Colonic mucosa (tissue), 4 donors: ENCODE data around the gene RAB4B. TPM values are rescaled to one million over a fixed set of nuclear protein-coding genes. Genes with fewer than 3 reads are reported as not detected.

Experiments used
- DNase-seq: peaks from one replicate; pipeline ENCODE4 v3.0.0-alpha.2; 2020
- H3K27ac ChIP-seq: fragments of 200-600 bp; one replicate; pipeline ENCODE4 v1.8.0; 2021
- H3K27me3 ChIP-seq: fragments of 200-600 bp; one replicate; pipeline ENCODE4 v1.8.0; 2021
- H3K36me3 ChIP-seq: fragments of 200-600 bp; one replicate; pipeline ENCODE4 v1.8.0; 2021
- H3K4me1 ChIP-seq: fragments of 200-600 bp; one replicate; pipeline ENCODE4 v1.8.0; 2021; ENCODE audit warnings: mild to moderate bottlenecking
- H3K4me3 ChIP-seq: fragments of 200-600 bp; one replicate; pipeline ENCODE4 v1.8.0; 2021
- H3K9ac ChIP-seq, 2 donors: one replicate each; pipeline ENCODE4 v1.7.0; 2013; ENCODE audit warnings: control low read depth in 2 of 2, low read depth in 2 of 2, low read length in 2 of 2
- H3K9me3 ChIP-seq: fragments of 200-600 bp; one replicate; pipeline ENCODE4 v1.8.0; 2021
- intact Hi-C: fragments of 100-400 bp; cut with DNase I; formaldehyde crosslinking; loops from one replicate; pipeline ENCODE4 v1.14.1; 2022
- total RNA-seq, 2 donors: library from RNA; stranded (reverse); fragmentation: NEBNext Ultra II Directional in 1 of 2; extraction: Animal tissue kit (Norgen Biotek cat#: 25700) in 1 of 2; gene quantifications; one replicate each; pipeline ENCODE4 v1.2.1, GENCODE V29; 2021
- TF ChIP-seq, protein P1 (sequence below): fragments of 200-600 bp; IDR thresholded peaks from one replicate; pipeline ENCODE4 v1.8.0; 2022; ENCODE audit warnings: antibody characterized with exemption, mild to moderate bottlenecking
- donor health status: healthy.
- donor health status: DM: no; HTN: no; CAD: no.
- donor health status: DM: no; HTN: no; CAD: no.

The RAB4B gene
- total RNA-seq, 2 donors from 2014 or later, result 42.3 to 53.4 TPM

DNA sequence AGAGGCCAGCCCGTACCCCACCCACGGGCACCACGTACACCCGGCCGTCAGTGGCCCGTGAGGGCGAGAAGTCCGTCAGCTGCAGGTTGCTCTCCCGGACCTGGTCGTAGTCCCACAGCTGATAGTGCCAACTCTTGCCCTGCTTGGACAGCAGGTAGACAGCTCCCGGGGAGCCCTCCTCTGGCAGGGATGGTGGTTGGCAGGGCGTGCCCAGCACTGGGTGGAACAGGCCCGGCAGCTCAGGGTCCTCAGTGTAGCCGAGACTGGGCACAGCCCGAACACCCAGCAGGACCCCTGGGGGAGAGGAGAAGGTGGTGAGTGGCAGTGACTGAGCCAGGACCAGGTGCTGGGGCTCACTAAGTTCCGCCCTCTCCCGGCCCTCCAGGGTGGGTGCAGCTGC lies 35.6 kb upstream of the RAB4B start:
- H3K4me1 ChIP-seq, result no peaks in the 10 kb centered on the region
- no peaks in the 10 kb centered on the region for H3K27me3 ChIP-seq
- TF ChIP-seq, protein P1, sequence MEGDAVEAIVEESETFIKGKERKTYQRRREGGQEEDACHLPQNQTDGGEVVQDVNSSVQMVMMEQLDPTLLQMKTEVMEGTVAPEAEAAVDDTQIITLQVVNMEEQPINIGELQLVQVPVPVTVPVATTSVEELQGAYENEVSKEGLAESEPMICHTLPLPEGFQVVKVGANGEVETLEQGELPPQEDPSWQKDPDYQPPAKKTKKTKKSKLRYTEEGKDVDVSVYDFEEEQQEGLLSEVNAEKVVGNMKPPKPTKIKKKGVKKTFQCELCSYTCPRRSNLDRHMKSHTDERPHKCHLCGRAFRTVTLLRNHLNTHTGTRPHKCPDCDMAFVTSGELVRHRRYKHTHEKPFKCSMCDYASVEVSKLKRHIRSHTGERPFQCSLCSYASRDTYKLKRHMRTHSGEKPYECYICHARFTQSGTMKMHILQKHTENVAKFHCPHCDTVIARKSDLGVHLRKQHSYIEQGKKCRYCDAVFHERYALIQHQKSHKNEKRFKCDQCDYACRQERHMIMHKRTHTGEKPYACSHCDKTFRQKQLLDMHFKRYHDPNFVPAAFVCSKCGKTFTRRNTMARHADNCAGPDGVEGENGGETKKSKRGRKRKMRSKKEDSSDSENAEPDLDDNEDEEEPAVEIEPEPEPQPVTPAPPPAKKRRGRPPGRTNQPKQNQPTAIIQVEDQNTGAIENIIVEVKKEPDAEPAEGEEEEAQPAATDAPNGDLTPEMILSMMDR, result no peak
- H3K27ac ChIP-seq, result no peak overlapping the region
- no peak overlapping the region for H3K9ac ChIP-seq
- H3K4me3 ChIP-seq, result no peak overlapping the region
- intact Hi-C loops, result no loop called here
- no peak for DNase-seq
- H3K36me3 ChIP-seq, result no peaks in the 10 kb centered on the region
- H3K9me3 ChIP-seq, result no peaks in the 10 kb centered on the region

DNA sequence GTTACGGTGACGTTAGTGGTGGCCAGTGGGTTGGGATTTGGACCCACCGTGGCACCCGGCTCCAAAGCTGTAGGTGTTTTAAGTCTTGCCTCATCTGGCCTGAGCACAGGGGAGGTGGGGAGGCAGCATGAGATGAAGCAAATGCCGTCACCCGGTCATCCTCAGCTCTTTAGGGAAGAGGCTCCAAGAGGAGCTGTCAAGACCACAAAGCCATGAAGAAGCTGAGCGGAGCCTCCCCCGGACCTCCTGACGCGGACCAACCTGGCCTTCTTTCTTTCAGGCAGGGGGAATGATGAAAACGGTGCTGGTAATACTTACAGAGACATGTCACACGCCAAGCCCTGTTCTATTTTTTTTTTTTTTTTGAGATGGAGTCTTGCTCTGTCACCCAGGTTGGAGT lies 35.2 kb upstream of the RAB4B start:
- Histone ChIP-seq H3K9me3 (no peaks in the 10 kb centered on the region), H3K27me3 (no peaks in the 10 kb centered on the region), H3K36me3 (no peaks in the 10 kb centered on the region), H3K4me3 (no peak overlapping the region), H3K27ac (no peak overlapping the region), H3K4me1 (no peaks in the 10 kb centered on the region), H3K9ac (no peak overlapping the region)
- intact Hi-C loops, result no loop called here
- DNase-seq, result no peak
- TF ChIP-seq, protein P1, result no peak

DNA sequence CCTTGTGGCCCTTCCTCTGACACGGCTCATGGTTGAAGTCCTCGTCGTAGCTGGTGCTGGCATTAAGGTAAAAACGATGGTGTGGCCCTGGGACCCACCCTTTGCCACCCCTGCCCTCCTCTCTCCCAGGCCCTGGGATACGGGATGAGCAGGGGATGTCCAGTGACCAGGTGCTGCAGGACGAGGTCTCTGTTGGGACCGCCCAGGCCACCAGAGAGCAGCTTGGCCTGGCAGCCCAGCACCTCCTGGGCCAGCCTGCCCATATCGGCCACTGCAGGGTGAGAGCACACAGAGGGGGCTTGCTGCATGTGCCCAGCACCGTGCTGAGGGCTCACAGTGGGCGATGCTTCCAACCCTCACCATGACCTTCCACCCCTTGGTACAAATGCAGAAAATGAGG lies 34.1 kb upstream of the RAB4B start:
- Histone ChIP-seq H3K36me3 (no peaks in the 10 kb centered on the region), H3K4me3 (no peak overlapping the region), H3K9me3 (no peaks in the 10 kb centered on the region), H3K27me3 (no peaks in the 10 kb centered on the region), H3K4me1 (no peaks in the 10 kb centered on the region), H3K9ac (no peak overlapping the region), H3K27ac (no peak overlapping the region)
- TF ChIP-seq, protein P1, result no peak
- intact Hi-C loops, result no loop called here
- no peak for DNase-seq

DNA sequence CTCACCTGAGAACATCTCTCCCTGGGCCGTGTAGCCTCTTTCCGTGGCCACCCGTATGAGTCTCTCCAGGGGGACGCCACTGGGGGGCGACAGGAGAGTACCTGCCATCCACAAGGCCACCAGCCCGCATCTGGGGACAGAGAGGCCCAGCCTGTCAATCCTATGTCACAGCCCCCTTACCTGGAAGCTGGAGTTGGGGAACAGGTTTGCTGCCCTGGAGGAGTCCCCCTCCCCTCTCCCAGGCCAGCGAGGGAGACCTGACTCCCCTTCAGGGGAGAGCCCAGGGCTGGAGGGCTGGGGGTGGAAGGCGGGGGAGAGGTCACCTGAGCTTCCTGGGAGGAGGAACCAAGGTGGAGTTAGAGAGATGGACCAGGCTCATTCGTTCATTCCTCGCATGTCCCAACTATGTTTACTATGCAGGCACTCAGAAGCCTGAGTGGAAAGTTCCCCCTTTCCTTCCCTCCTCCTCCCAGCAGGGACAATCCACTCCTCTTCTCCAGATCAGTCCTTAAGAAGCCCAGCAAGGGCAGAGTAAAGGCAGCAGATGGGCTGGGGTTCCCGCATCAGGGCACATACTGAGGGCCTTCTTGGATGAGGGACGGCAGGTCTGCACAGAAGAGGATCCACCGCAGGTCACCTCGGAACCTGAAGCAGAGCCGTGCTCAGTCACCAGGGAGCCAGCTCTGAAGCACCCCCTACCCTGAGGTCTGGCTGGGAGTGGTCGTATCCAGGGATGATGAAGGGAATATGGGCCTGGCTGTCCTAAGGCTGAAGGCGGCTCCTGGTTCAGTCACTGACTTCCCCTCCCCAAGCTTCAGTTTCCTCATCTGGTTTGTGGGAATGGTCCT lies 33.3 kb upstream of the RAB4B start:
- intact Hi-C loops, result no loop called here
- Histone ChIP-seq H3K27me3 (no peaks in the 10 kb centered on the region), H3K27ac (no peak overlapping the region), H3K4me3 (no peak overlapping the region), H3K4me1 (peaks cover 5% of the 10 kb centered on the region), H3K9ac (no peak overlapping the region), H3K9me3 (no peaks in the 10 kb centered on the region), H3K36me3 (no peaks in the 10 kb centered on the region)
- no peak for DNase-seq
- TF ChIP-seq, protein P1, result no peak

DNA sequence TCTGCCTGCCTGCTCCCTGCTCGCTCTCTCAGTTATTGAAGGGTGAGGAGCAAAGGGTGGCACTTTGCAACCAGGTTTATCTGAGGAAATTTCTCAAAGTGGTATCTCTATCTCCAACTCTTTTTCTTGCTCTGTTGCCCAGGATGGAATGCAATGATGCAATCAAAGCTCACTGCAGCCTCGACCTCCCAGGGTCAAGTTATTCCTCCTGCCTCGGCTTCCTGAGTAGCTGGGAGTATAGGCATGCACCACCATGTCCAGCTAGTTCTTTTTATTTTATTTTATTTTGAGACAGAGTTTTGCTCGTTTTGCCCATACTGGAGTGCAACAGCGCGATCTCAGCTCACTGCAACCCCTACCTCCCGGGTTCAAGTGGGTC lies 32.7 kb upstream of the RAB4B start:
- Histone ChIP-seq H3K4me1 (peaks cover 5% of the 10 kb centered on the region), H3K27ac (no peak overlapping the region), H3K9ac (no peak overlapping the region), H3K9me3 (no peaks in the 10 kb centered on the region), H3K27me3 (no peaks in the 10 kb centered on the region), H3K4me3 (no peak overlapping the region), H3K36me3 (no peaks in the 10 kb centered on the region)
- intact Hi-C loops, result no loop called here
- no peak for DNase-seq
- TF ChIP-seq, protein P1, result no peak
